ENCODE results near the gene SLC29A1. TPM values are rescaled to one million over a fixed set of nuclear protein-coding genes. Genes with fewer than 3 reads are reported as not detected.

Gene SLC29A1
- total RNA-seq, 1 experiment from 2014 or later = 92.8 TPM

DNA sequence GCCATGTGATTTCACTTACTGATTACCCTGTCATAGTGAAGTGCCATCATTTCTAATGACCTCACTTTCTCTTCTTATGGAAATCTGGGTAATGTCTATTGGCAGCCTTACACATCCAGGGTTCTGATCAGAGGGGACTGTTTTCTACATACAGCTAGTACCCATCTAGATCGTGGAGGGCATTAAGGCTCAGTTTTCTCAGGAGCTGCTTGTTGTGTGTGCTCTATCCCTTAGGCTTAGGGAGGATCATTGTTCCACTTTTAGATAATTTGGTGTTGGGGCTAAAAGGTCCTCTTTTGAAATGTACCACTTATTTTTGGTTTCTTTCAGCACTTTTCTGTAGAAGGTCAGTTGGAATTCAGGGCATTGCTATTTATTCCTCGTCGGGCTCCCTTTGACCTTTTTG is 27.3 kb downstream of the SLC29A1 start:
- peaks cover 100% of the 10 kb centered on the region for H3K36me3 Mint-ChIP-seq (ENCODE audit: insufficient read depth, unreplicated experiment)
- H3K27me3 Mint-ChIP-seq (ENCODE audit: unreplicated experiment) = no peaks in the 10 kb centered on the region
- BruUV-seq (replicated peaks) = no TSS peak
- peak overlapping the region; percentile 88 for H3K4me3 Mint-ChIP-seq (ENCODE audit: low read depth, unreplicated experiment)
- intact Hi-C loops (cut with micrococcal nuclease; ENCODE audit: unreplicated experiment) = no loop called here
- DNase-seq = no peak
- H3K9me3 Mint-ChIP-seq (ENCODE audit: low read depth, unreplicated experiment) = no peaks in the 10 kb centered on the region
- TF ChIP-seq, protein P1, sequence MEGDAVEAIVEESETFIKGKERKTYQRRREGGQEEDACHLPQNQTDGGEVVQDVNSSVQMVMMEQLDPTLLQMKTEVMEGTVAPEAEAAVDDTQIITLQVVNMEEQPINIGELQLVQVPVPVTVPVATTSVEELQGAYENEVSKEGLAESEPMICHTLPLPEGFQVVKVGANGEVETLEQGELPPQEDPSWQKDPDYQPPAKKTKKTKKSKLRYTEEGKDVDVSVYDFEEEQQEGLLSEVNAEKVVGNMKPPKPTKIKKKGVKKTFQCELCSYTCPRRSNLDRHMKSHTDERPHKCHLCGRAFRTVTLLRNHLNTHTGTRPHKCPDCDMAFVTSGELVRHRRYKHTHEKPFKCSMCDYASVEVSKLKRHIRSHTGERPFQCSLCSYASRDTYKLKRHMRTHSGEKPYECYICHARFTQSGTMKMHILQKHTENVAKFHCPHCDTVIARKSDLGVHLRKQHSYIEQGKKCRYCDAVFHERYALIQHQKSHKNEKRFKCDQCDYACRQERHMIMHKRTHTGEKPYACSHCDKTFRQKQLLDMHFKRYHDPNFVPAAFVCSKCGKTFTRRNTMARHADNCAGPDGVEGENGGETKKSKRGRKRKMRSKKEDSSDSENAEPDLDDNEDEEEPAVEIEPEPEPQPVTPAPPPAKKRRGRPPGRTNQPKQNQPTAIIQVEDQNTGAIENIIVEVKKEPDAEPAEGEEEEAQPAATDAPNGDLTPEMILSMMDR (IDR thresholded peaks at IDR 0.05; ENCODE audit: unreplicated experiment) = no peak
- H3K4me1 Mint-ChIP-seq (ENCODE audit: low read depth, unreplicated experiment) = peaks cover 68% of the 10 kb centered on the region
- H3K27ac Mint-ChIP-seq (ENCODE audit: unreplicated experiment) = peak overlapping the region; percentile 99
- CTCF ChIA-PET = no interaction called here

- peak overlapping the region; percentile 6 for H3K27ac Mint-ChIP-seq (ENCODE audit: unreplicated experiment)
- H3K9me3 Mint-ChIP-seq (ENCODE audit: low read depth, unreplicated experiment) = no peaks in the 10 kb centered on the region
- BruUV-seq (replicated peaks) = no TSS peak
- CTCF ChIA-PET = interaction anchor here (0.7 to 0.8 kb wide), 2 partner anchors 80 to 140 kb away, joined by 3 read pairs; no protein-coding TSS in a partner anchor
- TF ChIP-seq, protein P1 (IDR thresholded peaks at IDR 0.05; ENCODE audit: unreplicated experiment) = no peak
- H3K4me1 Mint-ChIP-seq (ENCODE audit: low read depth, unreplicated experiment) = peaks cover 79% of the 10 kb centered on the region
- peaks cover 100% of the 10 kb centered on the region for H3K36me3 Mint-ChIP-seq (ENCODE audit: insufficient read depth, unreplicated experiment)
- no peaks in the 10 kb centered on the region for H3K27me3 Mint-ChIP-seq (ENCODE audit: unreplicated experiment)
- no peak for DNase-seq
- intact Hi-C loops (cut with micrococcal nuclease; ENCODE audit: unreplicated experiment) = no loop called here
- H3K4me3 Mint-ChIP-seq (ENCODE audit: low read depth, unreplicated experiment) = peak overlapping the region; percentile 0
These were observed 28.5 kb downstream of the SLC29A1 start for GRCh38 chr6:44251576-44252524.

DNA sequence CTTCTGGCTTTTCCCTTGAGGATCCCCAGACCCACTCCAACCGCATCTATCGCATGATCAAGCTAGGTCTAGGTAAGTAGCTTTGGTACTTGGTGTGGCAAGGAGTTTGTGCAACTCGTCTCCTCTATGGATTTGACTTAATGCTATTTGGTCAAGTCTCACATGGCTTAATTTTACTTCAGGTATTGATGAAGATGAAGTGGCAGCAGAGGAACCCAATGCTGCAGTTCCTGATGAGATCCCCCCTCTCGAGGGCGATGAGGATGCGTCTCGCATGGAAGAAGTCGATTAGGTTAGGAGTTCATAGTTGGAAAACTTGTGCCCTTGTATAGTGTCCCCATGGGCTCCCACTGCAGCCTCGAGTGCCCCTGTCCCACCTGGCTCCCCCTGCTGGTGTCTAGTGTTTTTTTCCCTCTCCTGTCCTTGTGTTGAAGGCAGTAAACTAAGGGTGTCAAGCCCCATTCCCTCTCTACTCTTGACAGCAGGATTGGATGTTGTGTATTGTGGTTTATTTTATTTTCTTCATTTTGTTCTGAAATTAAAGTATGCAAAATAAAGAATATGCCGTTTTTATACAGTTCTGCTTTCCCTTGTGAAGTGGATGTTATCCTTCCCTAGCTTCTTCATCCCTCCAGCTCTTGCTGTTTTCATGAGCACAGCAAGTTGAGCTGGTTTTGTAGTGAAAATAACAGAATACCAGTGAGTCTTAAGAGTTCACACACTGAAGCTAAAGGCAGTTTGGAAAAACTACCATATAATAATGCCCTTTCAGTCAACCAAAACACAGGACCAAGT is 30.1 kb downstream of the SLC29A1 start:
- CTCF ChIA-PET = interaction anchor here (0.5 to 1.0 kb wide), 3 partner anchors 17 to 157 kb away, joined by 3 to 4 read pairs (median 3); no protein-coding TSS in a partner anchor
- TSS peak; percentile 1 for BruUV-seq (replicated peaks)
- Mint-ChIP-seq H3K27me3 (ENCODE audit: unreplicated experiment) (no peaks in the 10 kb centered on the region), H3K4me3 (ENCODE audit: low read depth, unreplicated experiment) (peak overlapping the region; percentile 86), H3K27ac (ENCODE audit: unreplicated experiment) (peak overlapping the region; percentile 72), H3K4me1 (ENCODE audit: low read depth, unreplicated experiment) (peaks cover 88% of the 10 kb centered on the region), H3K36me3 (ENCODE audit: insufficient read depth, unreplicated experiment) (peaks cover 100% of the 10 kb centered on the region), H3K9me3 (ENCODE audit: low read depth, unreplicated experiment) (no peaks in the 10 kb centered on the region)
- TF ChIP-seq, protein P1 (IDR thresholded peaks at IDR 0.05; ENCODE audit: unreplicated experiment) = peak; percentile 57
- peak; percentile 93 for DNase-seq
- intact Hi-C loops (cut with micrococcal nuclease; ENCODE audit: unreplicated experiment) = no loop called here
